ENCODE results near the gene EML4.

The EML4 gene

DNA sequence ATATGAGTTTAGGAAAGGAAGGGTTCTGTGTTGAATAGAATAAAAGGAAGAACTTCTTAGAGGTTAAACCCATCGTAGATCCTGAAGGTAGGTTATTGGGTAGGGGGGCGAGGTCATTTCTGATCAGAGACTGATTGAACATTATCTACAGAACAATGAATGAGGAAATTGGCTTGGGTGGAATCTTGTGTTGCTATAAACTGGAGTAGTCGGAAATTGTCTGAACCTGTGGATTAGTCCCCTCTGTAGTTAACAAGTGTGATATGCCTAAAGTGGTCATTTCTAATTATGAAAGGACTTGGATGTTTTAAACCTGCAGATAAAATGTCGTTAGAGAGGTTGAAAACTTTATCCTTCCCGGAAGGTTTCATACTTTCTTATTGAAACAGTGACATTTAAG, 42.1 kb downstream of the EML4 start:
- DNase-seq (ENCODE audit: low read depth in 1 of 2, low spot score in 1 of 2): no peak
- H3K27ac ChIP-seq (replicated peaks): no peak overlapping the region
- H3K27me3 ChIP-seq (ENCODE audit: insufficient read depth, poor library complexity, severe bottlenecking): no peaks in the 10 kb centered on the region
- no peak overlapping the region for H3K4me3 ChIP-seq (replicated peaks; ENCODE audit: insufficient read depth, low read length)
- TF ChIP-seq, protein P1, sequence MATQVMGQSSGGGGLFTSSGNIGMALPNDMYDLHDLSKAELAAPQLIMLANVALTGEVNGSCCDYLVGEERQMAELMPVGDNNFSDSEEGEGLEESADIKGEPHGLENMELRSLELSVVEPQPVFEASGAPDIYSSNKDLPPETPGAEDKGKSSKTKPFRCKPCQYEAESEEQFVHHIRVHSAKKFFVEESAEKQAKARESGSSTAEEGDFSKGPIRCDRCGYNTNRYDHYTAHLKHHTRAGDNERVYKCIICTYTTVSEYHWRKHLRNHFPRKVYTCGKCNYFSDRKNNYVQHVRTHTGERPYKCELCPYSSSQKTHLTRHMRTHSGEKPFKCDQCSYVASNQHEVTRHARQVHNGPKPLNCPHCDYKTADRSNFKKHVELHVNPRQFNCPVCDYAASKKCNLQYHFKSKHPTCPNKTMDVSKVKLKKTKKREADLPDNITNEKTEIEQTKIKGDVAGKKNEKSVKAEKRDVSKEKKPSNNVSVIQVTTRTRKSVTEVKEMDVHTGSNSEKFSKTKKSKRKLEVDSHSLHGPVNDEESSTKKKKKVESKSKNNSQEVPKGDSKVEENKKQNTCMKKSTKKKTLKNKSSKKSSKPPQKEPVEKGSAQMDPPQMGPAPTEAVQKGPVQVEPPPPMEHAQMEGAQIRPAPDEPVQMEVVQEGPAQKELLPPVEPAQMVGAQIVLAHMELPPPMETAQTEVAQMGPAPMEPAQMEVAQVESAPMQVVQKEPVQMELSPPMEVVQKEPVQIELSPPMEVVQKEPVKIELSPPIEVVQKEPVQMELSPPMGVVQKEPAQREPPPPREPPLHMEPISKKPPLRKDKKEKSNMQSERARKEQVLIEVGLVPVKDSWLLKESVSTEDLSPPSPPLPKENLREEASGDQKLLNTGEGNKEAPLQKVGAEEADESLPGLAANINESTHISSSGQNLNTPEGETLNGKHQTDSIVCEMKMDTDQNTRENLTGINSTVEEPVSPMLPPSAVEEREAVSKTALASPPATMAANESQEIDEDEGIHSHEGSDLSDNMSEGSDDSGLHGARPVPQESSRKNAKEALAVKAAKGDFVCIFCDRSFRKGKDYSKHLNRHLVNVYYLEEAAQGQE (IDR thresholded peaks at IDR 0.05; ENCODE audit: insufficient replicate concordance, low read depth): no peak
- TF ChIP-seq CTCF (IDR thresholded peaks at IDR 0.05; ENCODE audit: insufficient read depth, low read length) (no peak), POLR2AphosphoS5 (IDR thresholded peaks at IDR 0.05; ENCODE audit: low read depth) (no peak)

DNA sequence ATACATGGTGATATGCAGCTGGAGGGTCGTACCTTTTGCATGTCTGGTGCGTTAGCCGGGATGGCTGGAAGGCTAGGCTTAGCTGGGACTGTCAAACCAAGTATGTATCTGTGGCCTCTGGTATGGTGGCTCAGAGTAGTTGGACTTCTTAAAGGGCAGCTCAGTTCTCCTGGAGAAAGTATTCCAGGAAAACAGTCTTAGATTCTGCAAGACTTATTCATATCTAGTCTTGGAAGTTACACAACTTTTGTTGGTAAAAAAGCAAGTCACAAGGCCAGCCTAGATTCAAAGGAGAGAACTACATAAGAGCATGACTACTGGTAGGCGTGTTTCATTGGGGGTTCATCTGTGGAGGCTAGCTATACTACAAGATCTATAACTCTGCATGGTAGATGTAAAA, 45.5 kb downstream of the EML4 start:
- TF ChIP-seq CTCF (IDR thresholded peaks at IDR 0.05; ENCODE audit: insufficient read depth, low read length) (no peak), SPI1 (IDR thresholded peaks at IDR 0.05; ENCODE audit: borderline replicate concordance, low read depth) (no peak), GABPA (IDR thresholded peaks at IDR 0.05; ENCODE audit: low read depth) (no peak), POLR2AphosphoS5 (IDR thresholded peaks at IDR 0.05; ENCODE audit: low read depth) (no peak)
- TF ChIP-seq, protein P1 (IDR thresholded peaks at IDR 0.05; ENCODE audit: insufficient replicate concordance, low read depth): no peak
- Histone ChIP-seq H3K27me3 (ENCODE audit: insufficient read depth, poor library complexity, severe bottlenecking) (no peaks in the 10 kb centered on the region), H3K4me3 (replicated peaks; ENCODE audit: insufficient read depth, low read length) (no peak overlapping the region), H3K27ac (replicated peaks) (no peak overlapping the region)
- DNase-seq (ENCODE audit: low read depth in 1 of 2, low spot score in 1 of 2): peak in 1 of 2 experiments; percentile 3

GRCh38 chr2:42216694-42217093, 47.5 kb downstream of the EML4 start:
- Histone ChIP-seq H3K4me3 (replicated peaks; ENCODE audit: insufficient read depth, low read length) (no peak overlapping the region), H3K27ac (replicated peaks) (peak overlapping the region; percentile 75), H3K27me3 (ENCODE audit: insufficient read depth, poor library complexity, severe bottlenecking) (no peaks in the 10 kb centered on the region)
- peak; percentile 41 to 65 for DNase-seq (ENCODE audit: low read depth in 1 of 2, low spot score in 1 of 2)
- TF ChIP-seq, protein P1 (IDR thresholded peaks at IDR 0.05; ENCODE audit: insufficient replicate concordance, low read depth): no peak

DNA sequence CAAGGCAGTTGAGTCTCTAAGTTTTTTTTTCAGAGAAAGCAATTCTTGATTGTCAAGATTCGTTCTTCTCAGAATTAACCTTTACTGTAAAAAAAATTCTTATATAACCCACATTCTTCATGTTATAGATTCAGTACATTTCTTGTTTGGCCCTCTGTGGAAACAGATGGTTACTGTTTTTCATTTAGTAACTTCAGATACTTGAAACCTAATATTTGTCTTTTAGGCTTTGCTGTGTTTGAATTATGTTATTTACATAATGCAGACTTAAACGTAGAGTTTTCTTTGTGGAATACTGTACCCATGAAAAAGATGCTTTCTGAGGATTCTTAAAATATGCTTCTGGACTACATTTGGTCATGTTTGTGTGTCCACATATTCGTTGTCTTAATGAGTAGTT, 48.2 kb downstream of the EML4 start:
- peak overlapping the region; percentile 75 for H3K27ac ChIP-seq (replicated peaks)
- TF ChIP-seq GABPA (IDR thresholded peaks at IDR 0.05; ENCODE audit: low read depth) (no peak), POLR2AphosphoS5 (IDR thresholded peaks at IDR 0.05; ENCODE audit: low read depth) (no peak), SPI1 (IDR thresholded peaks at IDR 0.05; ENCODE audit: borderline replicate concordance, low read depth) (no peak), CTCF (IDR thresholded peaks at IDR 0.05; ENCODE audit: insufficient read depth, low read length) (no peak)
- TF ChIP-seq, protein P1 (IDR thresholded peaks at IDR 0.05; ENCODE audit: insufficient replicate concordance, low read depth): no peak
- no peak overlapping the region for H3K4me3 ChIP-seq (replicated peaks; ENCODE audit: insufficient read depth, low read length)
- no peaks in the 10 kb centered on the region for H3K27me3 ChIP-seq (ENCODE audit: insufficient read depth, poor library complexity, severe bottlenecking)
- DNase-seq (ENCODE audit: low read depth in 1 of 2, low spot score in 1 of 2): no peak
